ENCODE measurements around the gene BDNF.
"Not testable (repeated sequence)": the region's sequence is repeated elsewhere in the genome, so short reads cannot be mapped to it uniquely, and the experiment has no call there.

BDNF gene

GRCh38 chr11:27700351-27701301, at the start of gene BDNF:
BDNF (minus strand) TSS chr11:27700455; CDS start chr11:27658564, 41,891 bp downstream.
- no peak for DNase-seq (ENCODE audit: low read depth, low spot score)

GRCh38 chr11:27740362-27741013, 40.2 kb upstream of the BDNF start:
- no peak for DNase-seq (ENCODE audit: low read depth, low spot score)

DNA sequence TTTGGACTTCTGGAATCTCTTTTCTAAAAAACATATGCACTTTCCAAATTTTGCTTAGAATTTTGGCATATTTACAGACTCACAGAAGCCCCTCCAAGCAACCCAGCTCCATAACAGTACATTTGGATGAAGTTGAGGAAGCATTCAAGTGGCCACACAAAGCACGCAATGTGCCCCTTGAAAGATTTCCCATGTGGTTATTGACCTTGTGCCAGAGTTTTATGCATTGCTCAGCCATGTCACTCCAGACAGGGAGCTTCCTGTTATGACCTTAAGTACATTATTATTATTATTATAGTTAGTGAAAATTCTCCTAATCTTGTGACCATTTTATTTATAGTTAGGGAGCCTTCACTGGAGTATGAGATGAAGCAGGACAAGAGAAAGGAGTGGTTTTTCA, 35.0 kb upstream of the BDNF start:
- no peak for DNase-seq (ENCODE audit: low read depth, low spot score)

- DNase-seq (ENCODE audit: low read depth, low spot score): not testable (repeated sequence)
Observed at GRCh38 chr11:27731803-27732202, 31.5 kb upstream of the BDNF start.

GRCh38 chr11:27726981-27727380, 26.7 kb upstream of the BDNF start:
- no peak for DNase-seq (ENCODE audit: low read depth, low spot score)

GRCh38 chr11:27723687-27724086, 23.4 kb upstream of the BDNF start:
- DNase-seq (ENCODE audit: low read depth, low spot score): no peak

DNA sequence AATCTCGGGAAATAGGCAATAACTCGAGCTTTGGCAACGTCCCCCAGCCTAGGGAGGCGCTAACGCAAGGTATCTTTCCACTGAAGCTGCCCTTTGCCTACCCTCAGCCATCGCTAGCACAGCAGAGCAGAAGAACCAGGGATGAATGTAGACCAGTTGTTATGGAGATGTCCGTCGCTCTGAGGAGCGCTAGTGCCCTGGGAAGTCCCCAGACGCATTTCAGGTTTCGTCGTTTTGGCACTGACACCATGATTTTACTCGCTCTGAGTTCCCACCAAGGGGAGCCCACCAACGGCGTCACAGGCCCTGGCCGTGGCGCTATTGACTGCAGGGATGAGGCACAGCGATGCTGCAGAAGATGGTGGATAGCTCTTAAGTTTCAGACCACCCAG, 22.7 kb upstream of the BDNF start:
- DNase-seq (ENCODE audit: low read depth, low spot score): no peak

DNA sequence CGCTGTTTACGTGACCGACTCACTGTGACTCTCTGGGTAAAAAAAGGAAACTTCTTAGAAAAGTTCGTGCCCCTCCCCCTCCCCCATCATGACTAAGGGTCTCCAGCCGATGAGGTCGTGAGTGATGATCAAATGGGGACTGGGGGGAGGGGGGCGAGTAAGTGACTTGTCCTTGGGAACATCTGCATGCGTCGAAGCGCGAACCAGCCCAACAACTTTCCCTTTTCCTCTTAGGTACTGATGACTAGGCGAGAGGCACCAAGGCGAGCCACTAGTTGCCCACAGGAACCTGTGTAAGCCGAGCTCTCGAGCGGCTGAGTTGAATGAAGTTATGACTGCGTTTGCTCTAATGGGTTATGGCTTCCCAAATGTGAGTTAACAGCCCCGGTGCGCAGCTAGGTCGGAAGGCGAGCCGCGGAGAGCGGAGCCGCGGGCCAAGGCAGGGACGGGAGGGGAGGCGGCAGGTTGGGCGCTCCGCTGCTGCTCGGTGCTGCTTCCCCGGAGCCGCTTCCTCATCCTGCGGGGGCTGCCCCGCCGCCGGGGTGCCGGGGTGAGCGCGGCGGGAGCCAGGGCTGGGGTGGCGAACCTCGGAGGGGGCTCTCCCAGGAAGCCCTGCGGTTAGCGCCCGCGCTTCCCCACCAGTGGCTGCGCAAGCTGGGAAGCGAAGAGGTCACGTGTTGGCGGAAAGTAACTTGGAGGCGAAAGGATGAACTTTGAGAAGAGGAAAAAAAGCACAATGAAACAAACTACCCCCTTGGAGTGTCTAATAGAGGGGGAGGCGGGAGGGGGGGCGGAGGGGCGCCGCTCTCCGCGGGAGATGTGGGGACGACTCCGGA, 22.1 kb upstream of the BDNF start:
- no peak for DNase-seq (ENCODE audit: low read depth, low spot score)

DNA sequence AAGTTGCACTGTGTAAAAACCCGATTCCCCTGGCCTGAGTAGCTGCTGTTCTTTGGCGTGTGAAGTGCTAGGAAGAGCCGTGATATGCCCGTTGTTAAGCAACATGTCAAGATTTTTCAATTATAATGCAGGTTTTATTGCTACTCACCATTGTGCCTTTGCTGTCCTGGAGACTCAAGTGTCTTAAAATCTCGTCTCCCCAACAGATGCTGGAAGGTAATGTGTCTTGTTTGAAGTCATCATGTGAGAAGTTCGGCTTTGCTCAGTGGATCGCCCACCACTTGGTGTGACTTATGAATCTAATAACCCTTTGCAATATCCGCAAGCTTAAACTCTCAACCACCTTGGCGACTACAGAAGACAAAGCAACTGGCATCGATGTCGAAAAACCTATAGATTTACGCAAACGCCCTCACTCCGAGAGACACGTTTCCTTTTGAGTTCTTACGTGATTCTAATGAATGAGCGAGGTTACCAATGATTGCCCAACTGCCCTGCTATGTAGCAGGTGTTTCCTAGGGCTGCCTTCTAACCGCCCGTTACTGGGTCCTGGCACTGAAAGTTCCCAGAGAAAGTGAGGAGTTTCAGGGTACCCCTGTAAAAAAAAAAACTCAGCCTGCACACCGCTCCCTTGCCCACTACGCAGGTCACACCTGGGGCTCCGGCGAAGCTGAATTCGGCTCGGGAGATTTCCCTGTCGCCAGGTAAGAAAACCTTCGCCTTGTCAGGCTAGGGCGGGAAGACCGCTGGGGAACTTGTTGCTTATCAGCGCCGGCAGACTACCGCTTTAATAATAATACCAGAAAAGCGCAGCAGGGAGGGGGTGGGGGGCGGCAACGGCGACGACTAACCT, 21.2 kb upstream of the BDNF start:
- DNase-seq (ENCODE audit: low read depth, low spot score): no peak

GRCh38 chr11:27720277-27720830, 20.1 kb upstream of the BDNF start:
- no peak for DNase-seq (ENCODE audit: low read depth, low spot score)

DNA sequence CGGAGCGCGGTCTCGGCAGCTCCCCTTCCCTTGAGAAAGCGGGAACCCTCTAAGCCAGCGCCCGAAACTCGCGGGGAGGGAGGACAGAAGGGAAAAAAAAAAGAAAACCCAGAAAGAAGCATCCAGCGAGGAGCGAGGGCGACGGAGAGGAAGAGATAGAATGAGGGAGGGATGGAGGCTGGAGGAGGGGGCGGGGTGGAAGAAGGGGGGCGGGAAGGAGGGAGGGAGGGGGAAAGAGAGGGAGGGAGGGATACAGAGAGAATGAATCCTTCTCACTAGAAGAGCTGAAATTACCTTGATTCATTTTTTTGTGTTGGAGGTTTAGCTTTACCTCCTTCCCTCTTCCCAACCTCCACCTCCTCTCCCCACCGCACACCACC, 19.3 kb upstream of the BDNF start:
- no peak for DNase-seq (ENCODE audit: low read depth, low spot score)

GRCh38 chr11:27718863-27719545, 18.7 kb upstream of the BDNF start:
- no peak for DNase-seq (ENCODE audit: low read depth, low spot score)

DNA sequence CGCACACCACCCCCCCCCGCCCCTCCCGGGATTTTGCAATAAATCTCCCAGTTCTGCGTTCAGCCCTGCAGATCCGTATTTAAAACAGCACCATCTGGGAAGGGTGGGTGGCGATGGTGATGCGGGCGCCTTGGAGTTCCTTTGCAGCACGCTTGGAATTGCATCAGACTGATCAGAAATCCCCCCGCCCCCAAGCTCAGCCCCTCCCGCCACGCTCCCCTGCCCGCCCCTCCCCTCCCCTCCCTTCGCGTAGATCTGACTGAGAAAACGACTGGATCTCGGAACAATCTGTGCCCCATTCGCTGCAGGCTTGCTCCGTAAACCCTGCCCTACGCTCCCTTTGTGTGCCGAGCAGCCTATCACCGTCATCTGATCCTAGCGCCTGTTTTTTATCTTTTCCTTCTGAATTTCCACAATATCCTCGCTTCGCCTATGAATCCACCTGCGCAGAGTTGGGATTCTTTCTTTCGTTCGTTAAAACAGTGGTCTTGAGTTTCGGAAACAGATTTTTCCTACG, 18.1 kb upstream of the BDNF start:
- no peak for DNase-seq (ENCODE audit: low read depth, low spot score)

- no peak for DNase-seq (ENCODE audit: low read depth, low spot score)
Observed at GRCh38 chr11:27717801-27718229, 17.6 kb upstream of the BDNF start.

DNA sequence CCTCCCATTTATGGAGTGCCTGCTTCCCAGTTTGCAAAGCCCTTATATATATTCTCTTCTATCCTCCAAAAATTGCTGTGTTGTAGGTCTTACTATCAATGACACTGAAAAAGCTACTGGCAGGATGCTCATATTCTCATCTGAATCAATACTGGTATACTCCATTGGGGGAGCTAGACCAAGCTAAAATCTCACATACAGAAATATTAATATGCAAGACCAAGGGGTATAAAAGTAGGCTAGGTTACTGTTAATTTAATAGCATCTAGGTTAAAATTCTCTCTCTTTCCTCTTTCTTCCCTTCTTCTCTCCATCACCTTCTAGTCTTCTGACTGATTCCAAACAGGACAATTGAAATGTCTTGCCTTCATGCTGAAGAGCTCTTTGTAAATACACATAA, 17.1 kb upstream of the BDNF start:
- DNase-seq (ENCODE audit: low read depth, low spot score): no peak

DNA sequence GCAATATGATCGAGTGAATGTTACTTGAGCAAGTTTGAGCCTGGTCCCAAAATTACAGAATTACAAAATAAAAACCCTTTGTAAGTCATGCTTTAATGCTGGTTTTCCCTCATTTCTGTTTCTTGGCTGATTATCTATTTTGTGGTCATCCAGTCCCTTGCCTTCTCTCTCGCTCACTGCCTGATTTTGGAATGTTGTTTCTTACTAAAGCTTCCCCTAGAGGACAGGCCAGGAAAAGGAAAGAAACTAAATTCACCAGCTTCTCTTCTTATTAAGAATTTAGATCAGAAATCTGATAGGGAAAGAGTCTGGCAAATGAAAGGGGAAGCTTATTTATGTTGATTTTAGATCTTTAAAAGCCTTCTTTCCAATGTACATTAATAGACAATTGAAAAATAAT, 16.6 kb upstream of the BDNF start:
- DNase-seq (ENCODE audit: low read depth, low spot score): no peak

- no peak for DNase-seq (ENCODE audit: low read depth, low spot score)
Observed at GRCh38 chr11:27716216-27716615, 16.0 kb upstream of the BDNF start.

DNA sequence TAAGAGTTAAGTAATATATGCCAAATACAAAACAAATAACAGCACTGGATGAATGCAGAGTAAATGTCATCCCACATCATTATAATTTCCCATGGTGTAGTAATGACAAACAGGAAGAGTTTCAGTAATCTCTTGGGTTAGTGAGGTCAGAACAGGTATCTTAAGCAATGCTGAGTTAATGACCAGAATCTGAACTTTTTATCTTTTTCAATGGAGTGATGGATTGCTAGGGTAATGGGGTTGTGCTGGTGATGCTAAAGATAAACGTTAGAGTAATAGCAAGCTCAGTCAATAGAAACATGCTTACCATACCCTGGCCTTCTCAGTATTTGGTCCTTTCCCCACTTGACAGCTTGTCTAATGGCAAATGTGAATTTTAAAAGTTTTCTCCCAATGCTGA, 11.5 kb upstream of the BDNF start:
- no peak for DNase-seq (ENCODE audit: low read depth, low spot score)

DNA sequence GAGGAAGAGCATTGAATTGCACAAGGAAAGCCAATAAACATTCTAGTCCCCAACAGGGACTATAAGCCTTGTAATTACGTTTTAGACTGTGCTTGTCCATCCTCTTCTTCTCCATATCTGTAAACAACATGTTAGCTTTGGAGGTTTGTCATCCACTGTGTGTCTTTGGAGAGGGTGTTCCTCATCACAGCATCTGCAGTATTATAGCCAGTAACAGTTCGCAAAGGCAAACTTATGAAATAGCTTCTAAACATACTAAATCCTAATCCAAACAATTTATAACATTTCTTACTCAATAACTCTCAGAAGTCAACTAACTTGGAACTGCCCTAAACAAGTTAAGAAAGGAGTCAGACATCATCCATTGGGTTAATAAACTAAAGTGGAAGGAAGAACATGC, 10.3 kb upstream of the BDNF start:
- no peak for DNase-seq (ENCODE audit: low read depth, low spot score)

DNA sequence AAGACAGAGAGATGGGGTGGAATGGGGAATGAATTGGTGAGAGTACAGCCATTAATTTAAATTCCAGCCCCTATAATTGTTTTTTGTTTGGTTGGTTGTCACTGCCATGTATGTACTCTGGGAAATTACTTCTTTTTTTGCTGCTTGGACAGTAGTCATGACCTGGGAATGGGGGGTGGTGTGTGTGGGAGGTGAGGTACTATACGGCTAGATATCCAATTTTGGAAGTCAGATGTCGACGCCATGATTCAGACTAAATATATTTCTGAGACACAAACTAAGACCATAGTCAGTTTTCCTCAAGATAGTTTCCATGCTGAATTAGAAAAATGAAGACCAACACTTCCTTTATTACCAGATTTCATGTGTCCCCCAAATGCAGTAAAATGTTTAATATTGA, 7.4 kb upstream of the BDNF start:
- DNase-seq (ENCODE audit: low read depth, low spot score): no peak
